HG03159 (cell line): ENCODE measurements around the gene SINHCAF.
A peak's percentile ranks its signal among the peaks of the same experiment; 100 is the strongest.

ENCODE experiments used
- ATAC-seq: cut with Tn5 transposase; IDR thresholded peaks from one replicate; pipeline ENCODE4 v1.9.1; 2021; ENCODE audit warnings: mild to moderate bottlenecking, moderate library complexity; ENCODE audit not compliant: unreplicated experiment

Gene SINHCAF

DNA sequence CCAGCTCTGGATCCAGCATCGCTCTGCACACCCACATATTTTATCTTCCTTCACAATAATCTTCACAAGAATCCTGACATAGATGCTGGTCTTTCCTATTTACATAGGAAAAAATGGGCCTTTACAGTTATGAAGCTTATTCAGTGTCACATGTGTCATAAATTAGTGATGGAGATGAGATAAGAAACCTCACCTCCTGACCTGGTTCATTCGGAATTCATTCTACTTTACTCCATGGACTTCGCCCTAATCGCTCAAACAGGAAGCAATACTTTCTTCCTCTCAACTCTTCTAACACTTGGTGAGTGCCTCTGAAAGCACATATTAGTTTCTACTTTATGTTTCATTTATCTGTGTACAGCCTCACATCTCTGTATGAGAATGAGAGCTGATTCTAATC lies 12.0 kb upstream of the SINHCAF start:
- no peak for ATAC-seq

DNA sequence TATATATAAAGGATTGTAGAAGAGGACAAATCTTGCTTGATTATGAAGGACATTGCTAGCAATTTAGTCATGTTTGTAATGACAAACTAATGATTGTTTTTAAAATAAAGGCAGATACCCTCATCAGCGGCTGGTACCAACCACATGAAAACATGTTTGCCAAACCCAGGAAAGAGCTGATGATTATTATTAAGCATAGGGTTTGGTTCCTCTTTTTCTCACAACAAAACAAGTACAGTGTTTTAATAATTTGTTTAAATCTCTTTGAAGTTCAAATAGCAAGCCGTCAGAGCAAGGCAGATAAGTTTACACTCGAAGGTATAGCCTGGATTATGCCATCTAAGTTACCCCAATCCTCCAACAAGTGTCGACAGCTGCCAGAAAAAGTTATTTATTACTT lies 5.3 kb upstream of the SINHCAF start:
- peak; percentile 59 for ATAC-seq

DNA sequence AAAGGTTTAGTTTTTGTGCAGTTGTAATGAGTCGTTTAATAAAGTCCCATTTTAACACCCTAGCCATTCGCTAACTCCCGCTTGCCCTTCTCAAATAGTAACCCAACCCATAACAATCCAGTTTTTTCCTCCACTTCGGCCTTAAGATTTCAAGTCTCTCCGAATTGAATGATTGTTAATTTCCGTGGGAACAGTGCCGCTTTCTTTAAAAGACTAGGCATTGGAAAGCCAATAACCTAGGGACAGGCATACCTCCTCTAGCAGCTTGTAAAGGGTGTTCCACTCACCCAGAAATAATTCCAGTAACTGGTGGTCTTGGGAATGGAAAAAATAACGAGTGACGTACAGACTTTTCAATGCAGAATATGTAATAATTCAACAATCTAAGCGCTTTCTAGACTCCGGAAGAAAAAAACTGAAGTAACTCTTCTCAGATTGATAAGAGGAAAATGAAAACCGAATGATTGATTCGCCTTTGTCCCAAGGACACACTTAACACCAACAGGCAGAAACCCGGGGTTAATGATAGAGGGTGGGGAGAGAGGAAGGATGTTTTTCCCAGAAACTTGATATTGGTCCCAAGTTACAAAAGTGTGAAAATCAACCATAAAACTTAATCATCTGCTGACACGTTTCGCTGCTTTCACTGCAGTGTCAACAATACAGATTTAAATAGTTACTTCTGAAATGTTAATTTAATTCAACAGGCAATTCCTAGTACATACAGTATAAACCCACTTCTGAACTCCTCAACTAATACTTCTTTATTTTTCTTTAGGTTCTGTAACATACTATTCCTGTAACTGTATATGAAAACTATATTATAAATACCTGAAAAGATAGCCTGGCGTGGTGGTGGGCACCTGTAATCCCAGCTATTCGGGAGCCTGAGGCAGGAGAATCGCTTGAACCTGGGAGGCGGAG lies 1.0 kb upstream of the SINHCAF start:
- no peak for ATAC-seq

DNA sequence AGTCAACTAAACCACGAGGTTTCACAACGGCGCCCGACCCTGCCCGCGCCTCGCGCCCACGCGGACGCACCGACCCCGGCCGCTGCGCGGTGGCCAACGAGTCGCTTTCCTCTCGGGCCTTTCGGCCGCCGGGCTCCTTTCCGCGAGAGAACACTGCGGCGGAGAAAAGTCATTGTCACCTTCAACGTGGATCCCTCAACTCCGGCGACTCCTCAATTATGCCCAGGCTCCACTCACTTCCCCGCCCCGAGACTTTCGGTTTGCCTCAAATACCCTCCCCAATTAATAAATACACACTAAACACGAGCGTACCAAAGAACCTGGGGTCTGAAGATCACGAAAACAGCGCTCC lies 450 bp downstream of the SINHCAF start:
- ATAC-seq, result no peak

DNA sequence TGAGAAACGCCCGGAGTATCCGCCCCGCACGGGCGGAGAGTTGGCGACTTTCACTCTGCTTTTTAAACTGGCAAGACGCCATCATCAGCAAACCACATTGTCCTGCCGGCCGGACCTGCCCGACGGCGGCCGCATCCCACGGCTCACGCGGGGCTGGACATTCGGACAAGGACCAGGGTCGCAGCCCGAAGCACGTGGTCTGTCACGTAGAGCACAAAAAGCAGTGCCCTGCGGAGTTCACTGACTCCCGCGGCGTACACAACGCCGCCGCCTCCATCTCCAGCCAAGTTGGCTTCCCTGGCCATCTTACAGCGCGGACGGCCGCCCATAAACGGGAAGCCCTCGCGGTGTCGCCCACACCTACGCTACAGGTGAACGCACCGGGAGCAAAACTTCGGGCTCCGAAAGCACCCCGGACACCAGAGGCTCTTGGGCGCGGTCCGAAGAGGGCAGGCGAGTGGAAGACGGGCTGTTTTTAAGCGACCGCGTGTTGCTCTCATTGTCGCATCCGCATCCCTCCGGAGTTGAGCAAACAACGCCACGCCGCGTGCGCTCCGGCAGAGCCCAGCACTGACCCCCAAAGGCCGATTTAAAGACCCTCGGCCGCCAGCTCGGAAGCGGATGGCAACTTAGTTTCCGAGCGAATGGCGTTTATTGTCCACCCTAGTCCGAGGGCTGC lies 966 bp downstream of the SINHCAF start:
- peak; percentile 8 for ATAC-seq

DNA sequence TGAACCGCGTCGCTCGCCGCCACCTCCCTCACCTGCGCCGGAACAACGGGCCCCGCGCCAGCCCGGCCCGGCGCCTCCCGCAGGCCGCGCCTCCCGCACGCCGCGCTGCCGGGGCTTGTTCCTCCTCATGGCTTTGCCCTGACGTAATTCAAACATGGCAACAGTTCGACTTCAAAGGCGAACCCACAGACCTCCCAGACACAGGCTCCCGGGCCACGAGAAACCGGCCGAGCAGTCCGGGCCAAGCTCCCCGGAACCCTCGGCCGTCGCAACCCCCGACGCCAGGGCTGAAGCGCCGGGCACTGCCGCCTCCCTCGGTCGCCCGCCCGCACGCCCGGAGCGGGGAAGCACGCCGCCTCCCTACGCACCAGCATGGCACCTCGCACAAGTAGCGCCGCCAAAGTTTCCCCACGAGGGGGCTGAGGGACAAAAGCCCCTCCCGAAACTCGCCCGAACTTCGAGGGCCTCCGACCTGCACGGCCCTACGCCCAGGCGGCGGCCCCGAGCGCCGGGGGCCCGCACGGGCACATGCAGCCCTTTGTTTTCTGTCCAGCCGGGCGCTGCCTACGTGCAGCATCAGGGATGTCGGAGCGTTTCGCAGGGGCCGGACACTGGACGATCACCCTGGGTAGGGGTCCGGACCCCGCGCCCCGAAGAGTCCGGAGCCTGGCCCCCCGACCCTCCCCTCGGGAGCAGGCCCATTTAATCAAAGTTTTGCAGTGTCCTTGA lies 1.7 kb downstream of the SINHCAF start:
- ATAC-seq, result peak; percentile 49

DNA sequence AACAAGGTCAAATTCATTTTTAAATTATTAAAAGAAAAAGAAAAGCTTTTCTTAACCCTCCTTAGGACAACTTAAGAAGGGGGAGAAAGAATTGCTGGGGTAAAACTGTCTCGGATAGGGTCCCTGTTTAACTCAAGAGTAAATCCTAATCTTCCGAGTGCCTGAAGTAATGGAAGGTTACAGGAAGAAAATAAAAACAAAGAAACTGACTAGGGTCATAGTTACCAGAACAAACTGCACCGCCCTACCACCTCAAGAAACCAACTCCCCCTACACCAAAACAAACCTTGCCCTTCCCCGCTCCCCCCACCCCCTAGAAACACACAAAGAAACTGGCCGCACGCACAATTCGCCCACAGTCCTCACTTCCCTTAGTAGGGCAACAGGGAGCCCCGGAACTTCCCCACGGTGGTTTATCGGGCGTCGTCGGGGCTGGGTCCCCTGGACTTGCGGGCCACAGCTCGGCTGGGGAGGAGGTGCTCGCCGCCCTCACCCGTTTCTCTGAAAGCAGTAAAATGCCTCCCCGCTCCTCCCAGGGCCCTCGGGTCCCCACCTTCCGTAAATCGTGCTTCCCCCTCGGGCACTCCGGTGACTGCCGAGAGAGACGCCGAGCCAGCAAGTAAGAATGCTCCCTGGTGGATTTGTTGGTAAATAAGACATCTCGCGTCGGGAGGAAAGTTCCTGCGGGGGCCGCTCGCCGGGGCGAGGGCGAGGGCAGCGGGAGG lies 2.4 kb downstream of the SINHCAF start:
- peak; percentile 21 for ATAC-seq

DNA sequence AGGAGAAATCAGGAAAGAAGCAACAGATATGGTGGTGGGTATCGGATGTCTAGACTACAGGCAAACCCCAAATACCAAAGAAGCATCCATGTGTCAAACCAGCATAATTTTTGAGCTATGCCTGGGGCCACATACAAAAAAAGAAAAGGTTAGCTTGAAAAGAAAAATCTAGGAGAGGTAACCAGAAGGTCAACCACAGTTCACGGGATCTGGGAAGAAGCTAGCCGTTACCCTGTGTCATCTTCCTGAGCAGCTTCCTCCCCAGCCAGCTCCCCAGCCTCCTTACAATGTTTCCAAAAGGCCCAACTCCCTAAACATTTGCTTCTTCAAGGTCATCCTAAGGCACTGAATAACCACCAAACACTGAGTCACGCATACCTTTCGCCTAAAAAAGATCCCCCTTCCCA lies 3.1 kb downstream of the SINHCAF start:
- ATAC-seq, result no peak

DNA sequence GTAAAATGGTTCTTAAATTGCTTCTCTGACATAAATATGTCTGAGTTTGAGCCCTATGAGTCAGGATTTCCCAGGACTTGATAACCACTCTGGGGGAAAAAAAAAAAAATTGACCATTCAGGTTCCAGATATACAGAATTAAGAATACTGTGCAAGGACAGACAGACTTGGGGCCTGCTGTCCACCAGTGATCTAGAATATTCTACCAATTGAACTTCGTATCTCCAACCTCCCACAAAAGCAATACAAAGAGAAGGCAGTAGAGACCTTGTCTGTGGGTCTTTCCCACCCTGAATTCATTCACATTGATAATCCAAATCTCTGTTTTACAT lies 4.1 kb downstream of the SINHCAF start:
- no peak for ATAC-seq

DNA sequence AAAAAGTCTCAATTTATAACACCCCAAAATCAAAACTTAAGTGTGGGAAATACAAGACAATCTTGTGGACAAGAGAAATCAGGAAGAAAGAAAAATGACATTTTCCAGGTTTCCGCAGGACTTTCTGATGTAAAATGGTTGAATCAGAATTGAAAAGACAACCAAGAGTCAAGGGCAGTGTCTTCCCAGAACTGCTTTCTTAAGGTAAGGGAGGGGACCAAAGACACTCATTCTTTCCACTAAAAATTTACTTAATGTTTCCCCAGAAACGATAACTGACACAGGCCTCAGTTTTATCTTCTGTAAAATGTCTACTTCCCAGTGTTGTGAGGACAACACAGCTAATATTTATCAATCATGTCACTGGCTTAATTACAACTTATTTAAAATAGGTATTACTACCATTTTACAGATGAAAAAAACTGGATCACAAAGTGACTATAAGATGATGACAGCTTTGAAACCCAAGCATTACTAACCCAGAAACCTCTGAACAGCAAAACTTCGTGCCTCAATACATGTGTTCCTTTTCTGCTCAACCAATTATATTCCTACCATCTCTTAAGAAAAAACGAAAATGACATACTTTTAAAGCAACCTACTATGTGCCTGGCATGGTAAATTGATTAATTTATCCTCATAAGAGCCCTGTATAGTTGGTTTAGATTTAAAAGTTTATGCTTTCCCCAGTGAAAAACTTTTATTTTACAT lies 4.6 kb downstream of the SINHCAF start:
- ATAC-seq, result no peak

DNA sequence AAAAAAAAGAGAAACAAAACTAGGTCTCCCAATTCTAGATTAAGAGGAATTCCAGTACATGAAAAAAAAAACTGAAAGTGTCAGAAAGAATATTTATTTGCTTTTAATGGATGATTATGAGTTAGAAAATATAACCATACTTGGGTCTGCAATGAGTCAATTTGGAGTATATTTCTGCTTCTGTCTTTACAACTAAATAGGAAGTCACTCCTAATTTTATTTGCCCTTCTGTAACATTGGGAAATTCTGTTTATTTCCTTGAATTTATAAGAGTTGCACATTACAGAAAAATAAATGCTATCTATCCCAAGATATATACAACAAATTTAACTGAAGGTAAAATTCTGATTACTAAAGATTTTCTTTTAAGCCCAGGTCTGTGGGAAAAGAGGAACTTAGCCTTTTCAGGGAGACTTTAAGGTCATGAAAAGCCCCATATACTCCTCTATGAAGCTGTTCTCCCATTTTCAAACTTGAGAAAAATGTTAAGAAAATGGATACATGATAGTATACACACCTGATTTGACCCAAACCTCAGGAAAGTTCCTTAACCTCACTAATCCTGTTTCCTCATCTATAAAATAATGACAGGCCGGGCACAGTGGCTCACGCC lies 7.2 kb downstream of the SINHCAF start:
- no peak for ATAC-seq

DNA sequence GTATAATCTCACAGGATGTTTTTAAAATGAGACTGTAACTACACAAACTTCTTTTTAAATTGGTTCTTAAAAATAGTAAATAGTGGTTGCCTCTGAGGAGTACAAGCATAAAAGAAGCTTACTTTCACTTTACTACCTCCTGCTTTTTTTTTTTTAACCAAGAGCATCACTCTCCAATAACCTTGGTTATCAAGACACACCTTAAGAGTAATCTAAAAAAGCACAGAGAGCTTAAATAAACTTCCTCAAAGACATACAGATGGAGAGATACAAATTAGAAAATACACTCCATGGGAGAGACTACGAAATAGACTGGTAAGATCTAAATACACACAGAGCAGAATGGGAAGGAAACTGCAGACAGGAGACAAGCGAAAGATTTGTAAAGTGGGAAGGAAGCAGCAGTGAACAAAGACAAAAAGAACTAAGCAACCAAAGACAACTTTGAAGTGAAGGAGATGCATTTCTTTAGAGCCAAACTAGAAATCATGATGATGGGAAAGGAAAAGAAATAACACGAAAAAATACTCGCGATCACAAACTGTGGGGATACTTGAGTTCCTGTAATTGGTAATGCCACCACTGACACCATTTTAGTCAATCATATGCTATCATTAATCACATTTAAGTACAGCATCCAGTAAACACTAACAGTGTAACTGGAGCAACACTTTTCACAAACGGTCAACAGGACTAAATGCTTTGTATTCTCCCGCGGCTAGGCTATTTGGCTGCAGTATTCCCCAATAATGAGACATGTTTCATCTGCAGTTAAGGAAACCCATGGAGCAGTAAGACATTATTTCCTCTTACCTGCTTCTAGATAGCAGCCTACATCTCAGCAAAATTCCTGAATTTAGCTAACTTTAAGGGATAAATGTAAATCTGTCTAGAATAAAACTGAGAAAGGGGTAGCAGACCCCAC lies 8.2 kb downstream of the SINHCAF start:
- ATAC-seq, result no peak

DNA sequence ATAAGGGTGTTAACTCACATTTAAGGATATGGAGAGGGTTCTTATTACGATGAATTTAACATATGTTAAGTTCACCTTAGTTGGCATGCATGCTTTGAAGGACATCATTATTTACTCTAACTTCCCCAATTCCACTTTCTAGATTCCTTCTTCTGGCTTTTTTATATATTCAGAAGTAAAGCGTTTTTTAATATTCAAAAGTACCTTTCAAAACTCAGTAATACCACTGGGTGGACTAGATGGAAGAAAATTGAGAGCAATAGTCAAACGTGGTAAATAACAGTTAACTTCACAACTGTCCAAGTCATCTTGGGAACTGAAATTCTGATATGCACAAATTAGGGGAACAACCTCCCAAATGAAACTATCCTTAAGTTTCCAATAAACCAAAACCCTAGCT lies 9.1 kb downstream of the SINHCAF start:
- ATAC-seq, result no peak

DNA sequence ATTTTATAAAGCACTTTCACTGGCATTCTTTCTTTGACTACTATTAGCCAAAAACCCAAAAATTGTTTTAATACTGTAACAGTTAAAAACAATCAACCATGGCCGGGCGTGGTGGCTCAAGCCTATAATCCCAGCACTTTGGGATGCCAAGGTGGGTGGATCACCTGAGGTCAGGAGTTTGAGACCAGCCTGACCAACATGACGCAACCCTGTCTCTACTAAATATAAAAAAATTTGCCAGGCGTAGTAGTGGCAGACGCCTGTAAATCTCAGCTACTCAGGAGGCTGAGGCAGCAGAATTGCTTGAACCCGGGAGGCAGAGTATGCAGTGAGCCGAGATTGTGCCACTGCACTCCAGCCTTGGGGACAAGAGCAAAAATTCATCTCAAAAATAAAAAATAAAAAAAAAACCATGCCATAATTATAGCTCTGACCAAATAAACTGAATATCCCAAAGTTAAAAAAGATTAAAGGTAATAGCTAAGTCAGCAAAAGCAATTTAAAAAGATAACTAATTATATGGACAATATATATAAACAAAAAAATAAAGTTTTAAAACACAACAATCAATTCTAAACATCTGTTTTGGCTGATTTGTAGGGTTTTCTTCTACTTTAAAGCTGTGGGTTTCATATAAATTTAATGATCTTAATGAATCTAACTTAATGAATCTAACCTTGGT lies 10.0 kb downstream of the SINHCAF start:
- no peak for ATAC-seq

DNA sequence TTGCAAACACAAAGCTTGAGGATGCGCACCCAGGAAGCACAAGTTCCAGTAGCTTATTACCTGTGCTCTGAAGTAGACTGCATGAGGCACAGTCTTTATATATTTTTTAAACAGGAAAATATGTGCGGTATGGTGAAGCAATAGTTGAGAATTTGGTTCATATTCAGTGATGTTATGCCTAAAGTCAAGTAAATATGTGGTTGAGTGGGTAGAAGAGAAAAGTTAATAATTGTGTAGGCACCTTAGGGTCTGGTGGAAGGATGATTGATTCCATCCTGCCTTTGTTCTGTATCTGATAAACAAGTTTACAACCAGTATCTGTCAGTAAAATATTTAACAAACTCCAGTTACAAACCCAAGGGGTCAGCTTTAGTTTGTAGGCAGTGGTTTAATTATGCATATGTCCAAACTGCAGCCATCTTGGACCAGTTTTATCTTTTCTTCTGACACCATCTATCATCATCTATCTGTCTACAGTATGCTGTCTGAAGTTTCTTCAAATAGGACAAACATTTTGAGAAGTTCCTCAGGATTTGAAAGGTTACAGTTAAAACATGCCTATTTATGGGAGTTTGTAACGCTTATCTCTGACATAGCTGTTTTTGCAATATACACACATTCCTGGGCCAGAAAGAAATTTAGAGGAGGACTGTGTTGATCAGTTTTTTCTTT lies 10.8 kb downstream of the SINHCAF start:
- no peak for ATAC-seq

DNA sequence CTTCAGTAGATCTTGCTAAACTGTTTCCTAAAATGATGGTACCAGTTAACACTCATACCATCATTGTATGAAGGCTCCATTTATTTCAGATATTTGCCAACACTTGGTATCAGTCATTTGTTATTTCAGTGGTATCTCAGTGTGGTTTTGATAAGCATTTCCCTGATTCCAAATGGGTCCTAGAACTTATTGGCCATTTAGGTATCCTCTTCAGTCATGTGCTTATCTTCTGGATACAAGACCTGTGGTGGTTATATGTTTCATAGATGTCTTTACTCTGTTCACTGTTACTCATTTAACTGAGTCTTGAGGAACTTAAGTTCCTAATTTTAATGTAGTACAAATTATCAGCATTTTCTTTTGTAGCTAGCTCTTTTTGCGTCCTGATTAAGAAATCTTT lies 13.5 kb downstream of the SINHCAF start:
- ATAC-seq, result no peak

DNA sequence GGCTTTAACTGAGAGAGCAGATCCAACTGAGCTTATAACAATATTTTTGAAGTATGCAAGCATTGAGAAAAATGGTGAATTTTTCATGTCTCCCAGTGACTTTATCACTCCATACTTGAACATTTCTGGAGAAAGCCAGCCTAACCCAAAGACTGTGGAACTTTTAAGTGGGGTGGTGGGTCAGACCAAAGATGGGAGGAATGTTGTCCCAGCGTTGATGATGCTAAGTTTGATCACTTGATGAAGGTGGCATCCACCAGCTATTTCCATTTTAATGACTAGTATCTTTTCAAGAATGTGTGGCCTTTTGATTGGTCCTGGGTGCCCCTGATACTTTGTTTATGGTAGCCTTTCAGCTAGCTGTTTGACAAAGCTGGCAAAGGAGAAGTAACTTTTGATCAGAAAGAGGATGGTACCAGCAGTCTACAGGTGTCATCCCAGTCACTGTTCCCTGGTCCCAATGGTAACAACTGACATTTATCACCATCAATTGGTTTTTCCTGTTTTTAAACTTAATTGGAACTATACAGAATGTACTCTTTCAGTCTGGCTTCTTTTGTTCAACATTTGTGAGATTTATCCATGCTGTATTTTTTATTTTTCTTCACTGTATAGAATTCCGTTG lies 14.2 kb downstream of the SINHCAF start:
- ATAC-seq, result no peak

DNA sequence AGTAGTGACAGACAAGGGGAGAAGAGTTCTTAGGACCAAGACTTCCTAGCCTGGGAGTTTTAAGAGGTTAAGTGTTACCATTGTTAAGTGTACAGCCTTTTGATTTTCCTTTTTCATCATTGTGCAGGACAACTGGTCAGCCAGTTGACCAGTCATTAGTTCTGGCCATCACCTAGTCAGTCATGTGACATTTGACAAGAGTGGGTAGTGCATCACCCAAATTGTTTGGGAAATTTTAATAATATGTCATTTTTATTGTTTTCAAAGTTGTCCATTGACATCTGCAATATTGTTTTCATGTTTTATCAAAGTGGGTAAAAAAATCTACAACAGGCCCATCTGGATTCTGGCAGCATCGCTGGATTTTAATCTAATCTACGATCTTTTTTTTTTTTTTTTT lies 15.5 kb downstream of the SINHCAF start:
- no peak for ATAC-seq
